Measurements from ENCODE around the gene NARF.

GRCh38 chr17:82408938-82409318 is 49.6 kb upstream of the NARF start:
- no peak for TF ChIP-seq CTCF (optimal IDR thresholded peaks at IDR 0.05 in 1 of 3, IDR thresholded peaks at IDR 0.05 in 1 of 3, conservative IDR thresholded peaks at IDR 0.05 in 1 of 3; ENCODE audit: extremely low read depth in 1 of 3, insufficient read depth in 2 of 3, low read length in 3 of 3)
- no peak for TF ChIP-seq EZH2 (IDR thresholded peaks at IDR 0.05; ENCODE audit: low read length)

Data from keratinocyte (primary cell).